Esophagus (tissue), 2 donors: Measurements from ENCODE around the gene C4BPB. TPM values are rescaled to one million over a fixed set of nuclear protein-coding genes. Genes with fewer than 3 reads are reported as not detected.

Experiments
- H3K27ac ChIP-seq, 2 donors: one replicate each; pipeline ENCODE4 v1.5.1; 2013; ENCODE audit warnings: low read depth in 2 of 2, mild to moderate bottlenecking in 2 of 2, inconsistent platforms in 1 of 2, low read length in 1 of 2, moderate library complexity in 1 of 2
- H3K27me3 ChIP-seq, 2 donors: one replicate each; pipeline ENCODE4 v1.6.1; 2013; ENCODE audit warnings: low read length in 2 of 2, control low read depth in 1 of 2, mild to moderate bottlenecking in 1 of 2; ENCODE audit not compliant: insufficient read depth in 2 of 2, control insufficient read depth in 1 of 2
- H3K36me3 ChIP-seq, 2 donors: one replicate each; pipeline ENCODE4 v1.6.1; 2013; ENCODE audit warnings: low read length in 1 of 2; ENCODE audit not compliant: control insufficient read depth in 2 of 2, insufficient read depth in 2 of 2
- H3K4me1 ChIP-seq, 2 donors: one replicate each; pipeline ENCODE4 v1.6.1; 2013; ENCODE audit warnings: low read length in 1 of 2; ENCODE audit not compliant: control insufficient read depth in 2 of 2, insufficient read depth in 2 of 2
- H3K4me3 ChIP-seq, 2 donors: one replicate each; pipeline ENCODE4 v1.5.1; 2013; ENCODE audit warnings: low read length in 2 of 2, mild to moderate bottlenecking in 2 of 2, low read depth in 1 of 2, moderate library complexity in 1 of 2
- H3K9me3 ChIP-seq, 2 donors: one replicate each; pipeline ENCODE4 v1.6.1; 2013; ENCODE audit warnings: mild to moderate bottlenecking in 2 of 2, low read depth in 1 of 2, low read length in 1 of 2, moderate library complexity in 1 of 2; ENCODE audit not compliant: control insufficient read depth in 2 of 2, insufficient read depth in 1 of 2
- WGBS, 2 donors: extraction: QIAGEN DNeasy Blood & Tissue Kit; methylation state at CpG; one replicate each; pipeline ENCODE4 v1.1.7; 2013; 5-methylcytosine and 5-hydroxymethylcytosine counted together
- polyA plus RNA-seq, 2 donors: library from polyadenylated mRNA; stranded (reverse); fragments of 200-250 nt; gene quantifications; one replicate each; pipeline ENCODE4 v1.2.3, GENCODE V29; 2013
- donor health status: healthy with polysubstance abuse.
- donor health status: Bipolar disorder and iron deficiency.

C4BPB gene
- polyA plus RNA-seq, 2 donors: 0.08 TPM; not detected in 1

GRCh38 chr1:207115269-207115668 is 26.6 kb downstream of the C4BPB start:
- H3K27ac ChIP-seq: no peak overlapping the region
- 64% methylated on average over 5 of the region's 5 CpGs for WGBS, 2 donors
- H3K4me1 ChIP-seq: no peaks in the 10 kb centered on the region
- H3K4me3 ChIP-seq: no peak overlapping the region
- no peaks in the 10 kb centered on the region for H3K36me3 ChIP-seq
- H3K9me3 ChIP-seq: no peaks in the 10 kb centered on the region
- no peaks in the 10 kb centered on the region for H3K27me3 ChIP-seq

- no peaks in the 10 kb centered on the region for H3K36me3 ChIP-seq
- H3K9me3 ChIP-seq: peaks cover 0 to 2% of the 10 kb centered on the region in 2 donors
- H3K27me3 ChIP-seq: no peaks in the 10 kb centered on the region
- no peak overlapping the region for H3K4me3 ChIP-seq
- 76 to 81% methylated on average over 3 of the region's 3 CpGs for WGBS, 2 donors
- no peak overlapping the region for H3K27ac ChIP-seq
- H3K4me1 ChIP-seq: no peaks in the 10 kb centered on the region
Observed at GRCh38 chr1:207124389-207124788, 35.7 kb downstream of the C4BPB start.

- Histone ChIP-seq H3K27me3 (no peaks in the 10 kb centered on the region), H3K9me3 (peaks cover 0 to 2% of the 10 kb centered on the region in 2 donors), H3K4me3 (no peak overlapping the region), H3K27ac (no peak overlapping the region), H3K36me3 (no peaks in the 10 kb centered on the region), H3K4me1 (no peaks in the 10 kb centered on the region)
Observed at GRCh38 chr1:207128336-207128921, 39.8 kb downstream of the C4BPB start.

- Histone ChIP-seq H3K27ac (no peak overlapping the region), H3K4me3 (no peak overlapping the region), H3K4me1 (no peaks in the 10 kb centered on the region), H3K36me3 (no peaks in the 10 kb centered on the region), H3K27me3 (no peaks in the 10 kb centered on the region), H3K9me3 (peaks cover 0 to 2% of the 10 kb centered on the region in 2 donors)
Observed at GRCh38 chr1:207129053-207129452, 40.4 kb downstream of the C4BPB start.

GRCh38 chr1:207130252-207131036 is 41.8 kb downstream of the C4BPB start:
- H3K27me3 ChIP-seq: no peaks in the 10 kb centered on the region
- no peak overlapping the region for H3K4me3 ChIP-seq
- H3K4me1 ChIP-seq: no peaks in the 10 kb centered on the region
- 46 to 59% methylated on average over 1 of the region's 1 CpG for WGBS, 2 donors
- H3K9me3 ChIP-seq: peaks cover 0 to 2% of the 10 kb centered on the region in 2 donors
- no peaks in the 10 kb centered on the region for H3K36me3 ChIP-seq
- H3K27ac ChIP-seq: no peak overlapping the region

GRCh38 chr1:207131163-207131562 is 42.5 kb downstream of the C4BPB start:
- Histone ChIP-seq H3K27ac (no peak overlapping the region), H3K9me3 (peaks cover 0 to 2% of the 10 kb centered on the region in 2 donors), H3K27me3 (no peaks in the 10 kb centered on the region), H3K4me3 (no peak overlapping the region), H3K36me3 (no peaks in the 10 kb centered on the region), H3K4me1 (no peaks in the 10 kb centered on the region)
- WGBS, 2 donors: 86 to 90% methylated on average over 4 of the region's 4 CpGs

GRCh38 chr1:207134581-207134980 is 45.9 kb downstream of the C4BPB start:
- Histone ChIP-seq H3K4me1 (no peaks in the 10 kb centered on the region), H3K36me3 (no peaks in the 10 kb centered on the region), H3K4me3 (no peak overlapping the region), H3K27me3 (no peaks in the 10 kb centered on the region), H3K9me3 (no peaks in the 10 kb centered on the region), H3K27ac (no peak overlapping the region)
- WGBS, 2 donors: 87 to 97% methylated on average over 1 of the region's 1 CpG

- 85 to 98% methylated on average over 1 of the region's 1 CpG for WGBS, 2 donors
- Histone ChIP-seq H3K27me3 (no peaks in the 10 kb centered on the region), H3K27ac (no peak overlapping the region), H3K4me1 (no peaks in the 10 kb centered on the region), H3K36me3 (no peaks in the 10 kb centered on the region), H3K9me3 (no peaks in the 10 kb centered on the region), H3K4me3 (no peak overlapping the region)
Observed at GRCh38 chr1:207139616-207140015, 51.0 kb downstream of the C4BPB start.

- Histone ChIP-seq H3K4me1 (no peaks in the 10 kb centered on the region), H3K9me3 (no peaks in the 10 kb centered on the region), H3K4me3 (no peak overlapping the region), H3K27me3 (no peaks in the 10 kb centered on the region), H3K27ac (no peak overlapping the region), H3K36me3 (no peaks in the 10 kb centered on the region)
- WGBS, 2 donors: 38 to 50% methylated on average over 1 of the region's 1 CpG
Observed at GRCh38 chr1:207140536-207140935, 51.9 kb downstream of the C4BPB start.
